Astrocyte (in vitro differentiated cells and primary cell): ENCODE data around the gene RALGAPB.

ENCODE experiments used
- EZH2 ChIP-seq: IDR thresholded peaks from 2 replicates; pipeline ENCODE4 v1.6.1; 2012; ENCODE audit warnings: mild to moderate bottlenecking, low read length, inconsistent platforms; ENCODE audit not compliant: insufficient read depth
- TF ChIP-seq, protein P1 (sequence below): IDR thresholded peaks from 2 replicates; pipeline ENCODE4 v1.5.1; 2011; ENCODE audit warnings: low read depth, mild to moderate bottlenecking, inconsistent platforms, low read length, moderate library complexity; ENCODE audit not compliant: insufficient read depth

GRCh38 chr20:38452880-38453624, 19.6 kb upstream of the RALGAPB start:
- TF ChIP-seq, protein P1, sequence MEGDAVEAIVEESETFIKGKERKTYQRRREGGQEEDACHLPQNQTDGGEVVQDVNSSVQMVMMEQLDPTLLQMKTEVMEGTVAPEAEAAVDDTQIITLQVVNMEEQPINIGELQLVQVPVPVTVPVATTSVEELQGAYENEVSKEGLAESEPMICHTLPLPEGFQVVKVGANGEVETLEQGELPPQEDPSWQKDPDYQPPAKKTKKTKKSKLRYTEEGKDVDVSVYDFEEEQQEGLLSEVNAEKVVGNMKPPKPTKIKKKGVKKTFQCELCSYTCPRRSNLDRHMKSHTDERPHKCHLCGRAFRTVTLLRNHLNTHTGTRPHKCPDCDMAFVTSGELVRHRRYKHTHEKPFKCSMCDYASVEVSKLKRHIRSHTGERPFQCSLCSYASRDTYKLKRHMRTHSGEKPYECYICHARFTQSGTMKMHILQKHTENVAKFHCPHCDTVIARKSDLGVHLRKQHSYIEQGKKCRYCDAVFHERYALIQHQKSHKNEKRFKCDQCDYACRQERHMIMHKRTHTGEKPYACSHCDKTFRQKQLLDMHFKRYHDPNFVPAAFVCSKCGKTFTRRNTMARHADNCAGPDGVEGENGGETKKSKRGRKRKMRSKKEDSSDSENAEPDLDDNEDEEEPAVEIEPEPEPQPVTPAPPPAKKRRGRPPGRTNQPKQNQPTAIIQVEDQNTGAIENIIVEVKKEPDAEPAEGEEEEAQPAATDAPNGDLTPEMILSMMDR: no peak
- no peak for TF ChIP-seq EZH2
